Skeletal muscle tissue (tissue), 4 donors: ENCODE data around the gene PCDHA3. TPM values are rescaled to one million over a fixed set of nuclear protein-coding genes. Genes with fewer than 3 reads are reported as not detected.
"Not testable (repeated sequence)": the region's sequence is repeated elsewhere in the genome, so short reads cannot be mapped to it uniquely, and the experiment has no call there.

Experiments
- H3K27ac ChIP-seq: one replicate; pipeline ENCODE4 v1.7.0; 2013; ENCODE audit warnings: mild to moderate bottlenecking, low read depth, low read length, inconsistent platforms
- H3K27me3 ChIP-seq, 3 donors: one replicate each; pipeline ENCODE4 v1.7.0; 2013; ENCODE audit warnings: low read length in 3 of 3; ENCODE audit not compliant: control insufficient read depth in 3 of 3, insufficient read depth in 3 of 3
- H3K36me3 ChIP-seq, 3 donors: one replicate each; pipeline ENCODE4 v1.7.0; 2013; ENCODE audit warnings: low read length in 3 of 3; ENCODE audit not compliant: control insufficient read depth in 3 of 3, insufficient read depth in 3 of 3
- H3K4me1 ChIP-seq, 3 donors: one replicate each; pipeline ENCODE4 v1.7.0; 2013; ENCODE audit warnings: low read length in 3 of 3, mild to moderate bottlenecking in 3 of 3; ENCODE audit not compliant: control insufficient read depth in 3 of 3, insufficient read depth in 3 of 3
- H3K4me3 ChIP-seq, 3 donors: one replicate each; pipeline ENCODE4 v1.7.0; 2013; ENCODE audit warnings: low read length in 3 of 3
- H3K9ac ChIP-seq, 3 donors: one replicate each; pipeline ENCODE4 v1.7.0; 2013; ENCODE audit warnings: low read length in 3 of 3, mild to moderate bottlenecking in 3 of 3, moderate library complexity in 2 of 3, low read depth in 1 of 3
- H3K9me3 ChIP-seq, 3 donors: one replicate each; pipeline ENCODE4 v1.7.0; 2013; ENCODE audit warnings: low read length in 3 of 3; ENCODE audit not compliant: control insufficient read depth in 3 of 3
- total RNA-seq: library from RNA; depleted of rRNA; stranded (reverse); fragments of >200 nt; gene quantifications from one replicate; pipeline ENCODE4 v1.2.3, GENCODE V29; 2014
- donor health status: Osteomylitis.

The PCDHA3 gene
- total RNA-seq, 1 donor from 2014 or later, result not detected

DNA sequence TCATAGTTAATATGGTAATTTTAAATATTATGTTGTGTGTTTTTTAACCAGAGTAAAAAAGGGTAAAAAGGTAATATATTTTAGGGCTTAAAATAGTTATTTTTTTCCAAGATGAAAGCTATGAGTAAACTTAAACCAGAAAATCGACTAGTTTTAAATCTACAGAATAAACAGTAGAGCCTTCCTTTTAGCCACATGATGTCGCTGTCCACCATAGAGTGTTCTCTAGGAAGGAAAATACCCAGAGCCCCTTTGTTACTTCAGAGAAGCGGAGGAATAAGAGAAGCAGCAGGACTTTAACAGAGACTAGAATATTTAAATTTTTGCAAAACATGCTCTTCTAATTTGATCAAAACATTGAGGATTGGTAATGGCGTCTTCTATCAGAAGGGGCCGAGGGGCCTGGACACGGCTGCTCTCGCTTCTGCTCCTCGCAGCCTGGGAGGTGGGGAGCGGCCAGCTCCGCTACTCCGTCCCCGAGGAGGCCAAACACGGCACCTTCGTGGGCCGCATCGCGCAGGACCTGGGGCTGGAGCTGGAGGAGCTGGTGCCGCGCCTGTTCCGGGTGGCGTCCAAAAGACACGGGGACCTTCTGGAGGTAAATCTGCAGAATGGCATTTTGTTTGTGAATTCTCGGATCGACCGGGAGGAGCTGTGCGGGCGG lies 6.1 kb upstream of the PCDHA3 start, which contains the start of gene PCDHA2:
TSS of gene PCDHA2 (plus strand) at position 258 of the 664 bp plus-strand sequence.
- Histone ChIP-seq H3K27me3 (peaks cover 0 to 5% (median 0%) of the 10 kb centered on the region in 3 donors), H3K36me3 (no peaks in the 10 kb centered on the region), H3K4me1 (no peaks in the 10 kb centered on the region), H3K27ac (no peak within 1 kb of the TSS), H3K4me3 (no peak within 1 kb of the TSS), H3K9me3 (peaks cover 3 to 16% (median 15%) of the 10 kb centered on the region in 3 donors), H3K9ac (no peak within 1 kb of the TSS)

DNA sequence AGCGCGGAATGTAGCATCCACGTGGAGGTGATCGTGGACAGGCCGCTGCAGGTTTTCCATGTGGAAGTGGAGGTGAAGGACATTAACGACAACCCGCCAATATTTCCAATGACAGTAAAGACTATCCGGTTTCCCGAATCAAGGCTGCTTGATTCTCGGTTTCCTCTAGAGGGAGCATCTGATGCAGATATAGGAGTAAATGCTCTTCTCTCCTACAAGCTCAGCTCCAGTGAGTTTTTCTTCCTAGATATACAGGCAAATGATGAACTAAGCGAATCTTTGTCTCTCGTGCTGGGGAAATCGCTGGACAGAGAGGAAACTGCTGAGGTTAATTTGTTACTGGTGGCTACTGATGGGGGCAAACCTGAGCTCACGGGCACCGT lies 5.6 kb upstream of the PCDHA3 start:
- Histone ChIP-seq H3K36me3 (no peaks in the 10 kb centered on the region), H3K27me3 (peaks cover 0 to 5% (median 0%) of the 10 kb centered on the region in 3 donors), H3K4me1 (no peaks in the 10 kb centered on the region), H3K4me3 (no peak overlapping the region), H3K9ac (no peak overlapping the region), H3K27ac (no peak overlapping the region), H3K9me3 (peaks cover 3 to 16% (median 15%) of the 10 kb centered on the region in 3 donors)

- H3K9me3 ChIP-seq, result peaks cover 3 to 18% (median 15%) of the 10 kb centered on the region in 3 donors
- not testable (repeated sequence) for H3K9ac ChIP-seq, H3K4me1 ChIP-seq, H3K27ac ChIP-seq, H3K36me3 ChIP-seq, H3K27me3 ChIP-seq, H3K4me3 ChIP-seq
Observed at GRCh38 chr5:140796072-140796717, 4.7 kb upstream of the PCDHA3 start.

DNA sequence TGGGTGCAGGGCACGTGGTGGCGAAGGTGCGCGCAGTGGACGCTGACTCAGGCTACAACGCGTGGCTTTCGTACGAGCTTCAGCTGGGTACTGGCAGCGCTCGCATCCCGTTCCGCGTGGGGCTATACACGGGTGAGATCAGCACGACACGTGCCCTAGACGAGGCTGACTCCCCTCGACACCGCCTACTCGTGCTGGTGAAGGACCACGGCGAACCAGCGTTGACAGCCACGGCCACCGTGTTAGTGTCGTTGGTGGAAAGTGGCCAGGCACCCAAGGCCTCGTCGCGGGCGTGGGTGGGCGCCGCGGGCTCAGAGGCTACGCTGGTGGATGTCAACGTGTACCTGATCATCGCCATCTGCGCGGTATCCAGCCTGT lies 4.2 kb upstream of the PCDHA3 start:
- H3K9ac ChIP-seq, result no peak overlapping the region
- H3K4me3 ChIP-seq, result peak overlapping the region in 1 of 3 donors; percentile 6
- no peaks in the 10 kb centered on the region for H3K4me1 ChIP-seq
- no peak overlapping the region for H3K27ac ChIP-seq
- H3K9me3 ChIP-seq, result peaks cover 3 to 18% (median 16%) of the 10 kb centered on the region in 3 donors
- H3K27me3 ChIP-seq, result peaks cover 0 to 8% (median 0%) of the 10 kb centered on the region in 3 donors
- no peaks in the 10 kb centered on the region for H3K36me3 ChIP-seq

DNA sequence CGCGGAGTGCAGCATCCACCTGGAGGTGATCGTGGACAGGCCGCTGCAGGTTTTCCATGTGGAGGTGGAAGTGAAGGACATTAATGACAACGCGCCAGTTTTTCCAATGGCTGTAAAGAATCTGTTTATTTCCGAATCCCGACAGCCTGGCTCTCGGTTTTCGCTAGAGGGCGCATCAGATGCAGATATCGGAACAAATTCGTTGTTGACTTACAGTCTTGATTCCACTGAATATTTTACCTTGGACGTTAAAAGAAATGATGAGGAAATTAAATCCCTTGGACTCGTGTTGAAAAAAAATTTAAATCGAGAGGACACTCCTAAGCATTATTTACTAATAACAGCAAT lies 611 bp downstream of the PCDHA3 start:
- H3K9me3 ChIP-seq, result peaks cover 8 to 22% (median 9%) of the 10 kb centered on the region in 3 donors
- H3K36me3 ChIP-seq, result no peaks in the 10 kb centered on the region
- no peaks in the 10 kb centered on the region for H3K4me1 ChIP-seq
- peak overlapping the region in 1 of 3 donors; percentile 15 for H3K4me3 ChIP-seq
- peaks cover 0 to 15% (median 0%) of the 10 kb centered on the region in 3 donors for H3K27me3 ChIP-seq
- no peak overlapping the region for H3K9ac ChIP-seq
- H3K27ac ChIP-seq, result no peak overlapping the region

GRCh38 chr5:140802381-140802780 lies 1.5 kb downstream of the PCDHA3 start:
- H3K4me1 ChIP-seq, H3K9ac ChIP-seq, H3K36me3 ChIP-seq, H3K27ac ChIP-seq, H3K27me3 ChIP-seq: not testable (repeated sequence)
- Histone ChIP-seq H3K4me3 (peak overlapping the region in 1 of 3 donors; percentile 13), H3K9me3 (peaks cover 9 to 20% (median 12%) of the 10 kb centered on the region in 3 donors)

DNA sequence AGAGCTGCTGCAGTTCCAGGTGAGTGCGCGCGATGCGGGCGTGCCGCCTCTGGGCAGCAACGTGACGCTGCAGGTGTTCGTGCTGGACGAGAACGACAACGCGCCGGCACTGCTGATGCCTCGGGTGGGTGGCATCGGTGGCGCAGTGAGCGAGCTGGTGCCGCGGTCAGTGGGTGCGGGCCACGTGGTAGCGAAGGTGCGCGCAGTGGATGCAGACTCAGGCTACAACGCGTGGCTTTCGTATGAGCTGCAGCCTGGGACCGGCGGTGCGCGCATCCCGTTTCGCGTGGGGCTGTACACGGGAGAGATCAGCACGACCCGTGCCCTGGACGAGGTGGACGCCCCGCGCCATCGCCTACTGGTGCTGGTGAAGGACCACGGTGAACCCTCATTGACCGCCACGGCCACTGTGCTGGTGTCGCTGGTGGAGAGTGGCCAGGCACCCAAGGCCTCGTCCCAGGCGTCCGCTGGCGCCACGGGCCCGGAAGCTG lies 2.0 kb downstream of the PCDHA3 start:
- peaks cover 0 to 9% (median 0%) of the 10 kb centered on the region in 3 donors for H3K27me3 ChIP-seq
- no peaks in the 10 kb centered on the region for H3K4me1 ChIP-seq
- peak overlapping the region in 1 of 3 donors; percentile 13 for H3K4me3 ChIP-seq
- H3K9ac ChIP-seq, result no peak overlapping the region
- no peak overlapping the region for H3K27ac ChIP-seq
- H3K9me3 ChIP-seq, result peaks cover 9 to 22% (median 12%) of the 10 kb centered on the region in 3 donors
- no peaks in the 10 kb centered on the region for H3K36me3 ChIP-seq

DNA sequence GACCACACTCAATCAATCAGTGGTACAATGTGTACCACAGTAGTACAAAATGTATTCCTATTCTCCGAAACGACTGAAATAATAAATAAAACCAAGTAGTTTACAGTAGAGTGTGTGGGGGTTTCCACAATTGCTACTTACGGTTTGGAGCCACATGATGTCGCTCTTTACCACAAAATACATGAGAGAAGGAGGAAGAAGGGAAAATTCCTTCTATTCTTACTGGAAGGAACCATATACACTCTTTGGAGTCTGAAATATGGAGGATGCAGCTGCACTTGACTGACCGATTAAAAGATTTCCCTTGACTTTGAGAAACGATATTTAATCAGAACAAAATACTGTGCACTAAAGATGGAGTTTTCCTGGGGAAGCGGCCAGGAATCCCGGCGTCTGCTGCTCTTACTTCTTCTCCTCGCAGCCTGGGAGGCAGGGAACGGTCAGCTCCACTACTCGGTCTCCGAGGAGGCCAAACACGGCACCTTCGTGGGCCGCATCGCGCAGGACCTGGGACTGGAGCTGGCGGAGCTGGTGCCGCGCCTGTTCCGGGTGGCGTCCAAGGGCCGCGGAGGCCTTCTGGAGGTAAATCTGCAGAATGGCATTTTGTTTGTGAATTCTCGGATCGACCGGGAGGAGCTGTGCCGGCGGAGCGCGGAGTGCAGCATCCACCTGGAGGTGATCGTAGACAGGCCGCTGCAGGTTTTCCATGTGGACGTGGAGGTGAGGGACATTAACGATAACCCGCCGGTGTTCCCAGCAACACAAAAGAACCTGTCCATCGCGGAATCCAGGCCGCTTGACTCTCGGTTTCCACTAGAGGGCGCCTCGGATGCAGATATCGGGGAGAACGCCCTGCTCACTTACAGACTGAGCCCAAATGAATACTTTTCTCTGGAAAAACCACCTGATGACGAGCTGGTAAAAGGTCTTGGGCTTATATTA lies 6.2 kb downstream of the PCDHA3 start, which contains the start of gene PCDHA4:
TSS of gene PCDHA4 (plus strand) at position 235 of the 942 bp plus-strand sequence.
- Histone ChIP-seq H3K36me3 (no peaks in the 10 kb centered on the region), H3K9ac (no peak within 1 kb of the TSS), H3K27ac (no peak within 1 kb of the TSS), H3K27me3 (peaks cover 0 to 6% (median 0%) of the 10 kb centered on the region in 3 donors), H3K4me3 (peak within 1 kb of the TSS in 1 of 3 donors; percentile 16), H3K4me1 (no peaks in the 10 kb centered on the region), H3K9me3 (peaks cover 7 to 27% (median 10%) of the 10 kb centered on the region in 3 donors)

DNA sequence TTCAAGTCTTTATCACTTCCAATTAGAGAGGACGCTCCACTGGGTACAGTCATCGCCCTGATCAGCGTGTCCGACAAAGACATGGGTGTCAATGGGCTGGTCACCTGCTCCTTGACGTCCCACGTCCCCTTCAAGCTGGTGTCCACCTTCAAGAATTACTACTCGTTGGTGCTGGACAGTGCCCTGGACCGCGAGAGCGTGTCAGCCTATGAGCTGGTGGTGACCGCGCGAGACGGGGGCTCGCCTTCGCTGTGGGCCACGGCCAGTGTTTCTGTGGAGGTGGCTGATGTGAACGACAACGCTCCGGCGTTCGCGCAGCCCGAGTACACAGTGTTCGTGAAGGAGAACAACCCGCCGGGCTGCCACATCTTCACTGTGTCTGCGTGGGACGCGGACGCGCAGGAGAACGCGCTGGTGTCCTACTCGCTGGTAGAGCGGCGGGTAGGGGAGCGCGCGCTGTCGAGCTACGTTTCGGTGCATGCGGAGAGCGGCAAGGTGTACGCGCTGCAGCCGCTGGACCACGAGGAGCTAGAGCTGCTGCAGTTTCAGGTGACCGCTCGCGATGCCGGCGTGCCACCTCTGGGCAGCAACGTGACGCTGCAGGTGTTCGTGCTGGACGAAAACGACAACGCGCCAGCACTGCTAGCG lies 7.5 kb downstream of the PCDHA3 start:
- H3K4me1 ChIP-seq, H3K9ac ChIP-seq, H3K27ac ChIP-seq, H3K4me3 ChIP-seq, H3K36me3 ChIP-seq, H3K27me3 ChIP-seq: not testable (repeated sequence)
- peaks cover 3 to 15% (median 7%) of the 10 kb centered on the region in 3 donors for H3K9me3 ChIP-seq
